IPS DF 4.7 (cell line): ENCODE data around the gene TXLNG.

Experiments
- DNase-seq: peaks from one replicate; pipeline ENCODE4 v3.0.0-alpha.2; 2013; ENCODE audit warnings: low spot score; ENCODE audit errors: extremely low read depth

The TXLNG gene

DNA sequence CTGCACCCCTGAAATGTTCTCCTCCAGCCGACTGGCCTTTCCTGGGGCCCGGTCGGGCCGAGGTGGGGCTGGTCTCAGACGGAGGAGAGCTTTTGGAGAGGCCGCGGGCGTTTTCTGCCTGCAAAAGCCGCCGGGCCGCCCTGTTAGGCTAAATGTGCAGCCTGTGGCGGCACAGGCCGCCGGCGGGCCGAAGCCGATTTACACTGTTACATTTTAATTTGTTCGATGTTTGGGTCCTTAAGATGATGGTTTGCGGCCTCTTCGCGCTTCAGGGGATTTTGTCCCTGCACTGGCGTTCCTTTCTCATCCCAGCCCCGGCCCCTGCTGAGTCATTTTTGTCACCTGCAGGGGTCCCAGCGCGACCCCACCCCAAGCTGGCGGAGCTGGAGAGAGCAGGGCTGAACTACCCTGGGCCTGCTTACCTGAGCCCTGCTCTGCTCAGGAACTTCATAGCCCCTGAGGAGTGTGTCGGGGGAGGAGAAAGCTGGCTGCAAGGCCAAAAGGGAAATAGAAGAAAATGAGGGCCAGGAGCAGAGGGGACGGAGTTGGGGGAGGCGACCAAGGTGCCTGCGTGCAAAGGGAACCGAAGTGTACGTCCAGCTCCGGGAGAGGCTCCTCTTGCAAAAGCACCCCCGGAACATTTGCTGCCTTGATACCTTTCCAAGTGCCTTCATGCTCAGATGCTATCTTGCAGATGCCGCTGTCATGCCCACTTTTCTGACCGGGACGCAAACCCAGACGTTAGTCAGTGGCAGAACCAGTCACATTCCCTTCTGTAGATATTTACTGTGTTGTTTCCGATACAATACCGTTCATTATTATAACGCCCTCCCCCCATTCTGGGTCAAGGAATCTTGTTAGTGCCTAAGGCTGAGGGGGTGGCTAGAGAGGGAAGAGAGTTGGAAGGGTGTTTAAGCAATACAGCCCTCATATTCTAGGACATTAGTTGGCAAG, 84.9 kb downstream of the TXLNG start:
- no peak for DNase-seq

DNA sequence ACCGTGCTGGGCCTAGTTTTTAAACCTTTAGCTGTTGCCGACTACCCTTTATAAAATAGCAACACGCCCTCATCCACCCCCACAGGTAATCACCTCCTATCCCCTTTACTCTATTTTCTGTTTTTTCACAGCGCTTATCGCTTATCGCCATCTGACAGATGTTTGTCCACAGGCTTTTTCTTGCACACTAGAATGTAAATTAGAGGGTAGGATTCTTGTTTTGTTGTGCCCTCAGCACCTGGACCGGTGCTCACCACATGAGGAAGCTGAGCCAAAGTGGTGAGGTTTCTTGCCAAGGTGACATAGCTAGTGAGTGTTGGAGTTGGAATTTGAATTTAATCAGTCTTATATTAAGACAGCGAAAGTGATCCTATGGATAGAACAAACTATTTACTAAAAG, 86.8 kb downstream of the TXLNG start:
- no peak for DNase-seq

DNA sequence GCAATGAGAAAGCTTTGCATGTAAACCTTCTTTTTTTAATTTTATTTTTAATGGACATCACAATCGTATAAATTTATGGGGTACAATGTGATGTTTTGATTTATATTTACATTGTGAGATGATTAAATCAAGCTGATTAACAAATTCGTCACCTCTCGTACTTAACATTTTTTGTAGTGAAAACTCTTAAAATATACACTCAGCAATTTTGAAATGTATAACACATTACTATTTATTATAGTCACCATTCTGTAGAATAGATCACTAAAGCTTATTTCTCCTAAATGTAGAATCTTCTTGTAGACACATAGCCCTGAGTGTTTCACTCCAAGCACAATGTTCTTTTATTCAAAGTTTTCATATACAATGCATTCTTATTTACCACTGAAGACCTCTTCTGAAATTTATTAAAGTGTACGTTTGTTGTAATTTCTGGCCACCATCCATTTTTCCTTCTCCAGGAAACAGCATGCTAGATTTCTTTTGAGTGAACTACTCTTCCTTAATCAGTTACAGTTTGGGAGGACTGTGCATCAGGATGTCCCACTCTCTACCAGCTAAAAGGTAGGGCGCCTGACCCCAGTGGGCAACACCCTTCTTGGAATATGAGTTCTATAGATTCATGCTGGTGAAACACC, 88.3 kb downstream of the TXLNG start:
- DNase-seq = no peak

DNA sequence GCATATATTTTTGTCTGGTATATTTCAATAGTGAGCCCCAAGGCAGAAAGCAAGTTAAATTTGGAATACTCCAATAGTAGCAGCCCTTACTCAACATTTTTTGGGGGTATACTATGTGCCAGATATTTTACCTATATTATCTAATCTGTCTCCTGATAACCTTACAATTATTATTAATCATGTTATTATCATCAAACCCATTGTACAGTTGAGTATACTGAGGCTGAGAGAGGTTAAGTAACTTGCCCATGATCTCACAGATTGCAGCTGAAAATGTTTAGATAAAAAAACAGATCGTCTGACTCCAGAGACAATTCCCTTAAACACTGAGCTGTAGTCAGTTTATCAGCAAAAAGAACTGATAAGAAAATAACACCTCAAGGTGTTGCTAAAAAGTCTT, 90.4 kb downstream of the TXLNG start:
- no peak for DNase-seq

DNA sequence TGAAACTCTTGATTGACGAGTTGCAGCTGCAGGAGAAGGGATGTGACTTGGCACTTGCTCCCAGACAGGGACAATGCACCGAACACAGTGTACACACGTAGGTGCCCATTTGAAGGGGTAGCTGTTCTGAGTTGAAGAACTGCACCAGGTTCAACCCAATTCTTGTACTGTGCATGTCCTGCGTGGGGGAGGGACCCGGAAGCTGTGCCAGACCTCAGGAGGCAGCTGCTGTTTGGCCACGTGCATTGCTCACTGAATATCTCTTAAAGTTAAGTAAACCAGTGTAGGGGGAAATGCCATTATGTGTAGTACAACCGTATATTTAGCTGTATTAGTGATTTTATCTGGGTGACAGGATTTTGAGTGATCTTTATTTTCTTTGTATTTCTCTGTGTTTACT, 95.9 kb downstream of the TXLNG start:
- DNase-seq = no peak

DNA sequence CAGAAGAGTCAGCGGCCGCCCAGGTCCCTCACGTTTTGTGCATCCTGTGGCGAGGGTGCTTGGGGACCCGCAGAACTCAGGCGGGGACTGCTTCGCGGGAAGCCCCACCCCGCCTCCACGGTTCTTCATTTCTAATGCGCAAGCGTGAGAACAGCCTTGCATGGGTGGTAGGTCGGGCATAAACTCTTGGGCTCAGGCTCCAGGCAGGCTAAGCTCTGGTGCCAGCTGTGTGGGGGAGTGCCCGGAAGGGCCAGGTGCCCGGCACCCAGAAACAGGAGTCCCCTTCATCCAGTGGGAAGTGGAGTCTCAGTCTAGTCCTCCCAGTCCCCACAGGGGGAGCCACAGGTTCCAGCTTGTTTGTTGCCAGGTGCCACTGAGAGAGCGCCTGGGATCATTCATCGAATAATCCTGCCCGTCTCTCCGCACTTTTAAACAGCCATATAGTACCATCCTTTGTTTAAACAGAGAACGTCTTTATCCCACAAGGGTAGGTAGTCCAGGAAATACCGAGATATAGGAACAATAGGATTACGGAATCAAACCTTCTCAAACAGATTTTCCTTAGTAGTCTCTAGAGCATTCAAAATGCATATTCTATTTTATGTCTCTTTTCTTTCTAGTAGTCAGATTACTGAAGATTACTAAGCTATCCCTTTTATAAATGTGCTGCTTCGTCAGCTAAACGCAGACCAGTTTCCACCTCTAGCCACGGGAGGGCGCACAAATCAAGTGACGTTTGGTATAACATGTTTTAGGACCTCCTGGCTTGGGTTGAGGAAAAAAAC, 96.6 kb downstream of the TXLNG start:
- DNase-seq = no peak

DNA sequence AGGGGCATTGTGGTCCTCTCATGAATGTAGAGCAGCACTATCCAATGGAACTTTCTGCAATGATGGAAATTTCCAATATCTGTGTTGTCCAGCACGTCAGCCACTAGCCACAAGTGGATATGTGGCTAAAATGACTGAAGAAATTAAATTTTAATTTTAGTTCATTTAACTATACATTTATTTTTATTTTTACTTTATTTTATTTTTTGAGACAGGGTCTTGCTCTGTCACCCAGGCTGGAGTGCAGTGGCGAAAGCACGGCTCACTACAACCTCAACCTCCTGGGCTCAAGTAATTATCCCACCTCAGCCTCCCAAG, 97.2 kb downstream of the TXLNG start:
- no peak for DNase-seq

DNA sequence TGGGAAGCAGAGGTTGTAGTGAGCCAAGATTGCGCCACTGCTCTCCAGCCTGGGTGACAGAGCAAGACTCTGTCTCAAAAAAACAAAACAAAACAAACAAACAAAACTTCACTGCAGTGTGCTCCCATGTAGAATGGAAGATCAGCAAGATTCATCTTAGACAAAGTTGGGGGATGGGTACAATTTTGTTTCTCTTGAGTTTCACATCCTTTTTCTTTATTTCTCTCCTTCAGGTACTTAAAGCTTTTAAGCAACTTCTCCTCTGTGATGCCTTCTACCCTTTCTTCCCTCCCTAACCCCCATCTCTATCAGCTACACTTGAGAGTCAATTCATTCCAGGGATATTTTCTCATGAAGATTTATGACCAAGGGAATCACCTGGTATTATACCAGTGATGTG, 99.4 kb downstream of the TXLNG start:
- no peak for DNase-seq

DNA sequence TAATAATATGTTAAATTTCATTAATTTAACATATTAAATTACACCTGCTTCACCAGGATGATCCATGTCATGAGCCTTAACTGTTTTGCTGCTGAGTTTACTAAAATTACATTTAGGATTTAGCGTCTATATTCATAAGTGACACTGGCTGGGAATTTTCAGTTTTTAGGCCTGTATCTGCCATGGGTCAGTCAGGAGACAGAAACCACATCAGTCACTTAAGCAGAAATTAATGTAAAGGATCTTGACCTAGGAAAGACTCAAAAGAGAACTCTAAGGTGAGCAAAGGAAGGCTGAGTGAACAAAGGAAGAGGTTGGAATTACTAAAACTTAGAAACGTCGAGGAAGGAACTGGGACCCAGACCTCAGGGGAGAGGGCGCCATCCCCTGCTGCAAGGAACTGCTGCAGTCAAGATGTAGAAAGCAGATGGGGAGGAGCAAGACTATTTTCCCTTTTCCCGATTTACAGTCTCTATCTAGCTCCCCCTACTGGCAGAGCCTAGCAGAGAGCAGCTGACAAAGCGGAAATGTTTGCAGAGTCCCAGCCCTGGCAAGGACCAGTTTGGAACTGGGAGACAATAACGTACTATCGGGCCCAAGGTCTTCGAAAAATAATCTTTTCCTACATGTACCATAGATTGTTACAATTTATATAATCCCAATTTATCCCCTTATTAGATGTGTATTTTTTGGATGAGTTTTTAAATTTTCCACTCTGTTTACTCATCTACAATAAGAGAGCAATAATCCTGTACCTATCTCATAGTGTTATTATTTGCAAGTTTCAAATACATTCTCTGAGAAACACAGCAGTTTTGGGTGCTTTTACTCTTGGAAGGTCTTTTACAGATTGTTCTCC, 106.5 kb downstream of the TXLNG start:
- no peak for DNase-seq
